Adrenal gland (tissue), 5 donors: ENCODE measurements around the gene NFKBIA.
"Not testable (repeated sequence)": the region's sequence is repeated elsewhere in the genome, so short reads cannot be mapped to it uniquely, and the experiment has no call there.

Experiments
- CTCF ChIP-seq, 6 experiments: fragments of 450-650 bp in 4 of 6; fragments of 200-600 bp in 2 of 6; sonication (generic) in 1 of 6; IDR thresholded peaks; 1 replicate in 5 of 6; 2 replicates in 1 of 6; pipeline versions ENCODE4 v1.5.1 to v1.8.0; 2016 to 2021; ENCODE audit warnings: antibody characterized with exemption in 6 of 6, mild to moderate bottlenecking in 2 of 6, moderate library complexity in 1 of 6
- POLR2A ChIP-seq, 2 donors: fragments of 450-650 bp; IDR thresholded peaks; one replicate each; pipeline ENCODE4 v1.6.1; 2017; ENCODE audit warnings: antibody characterized with exemption in 2 of 2, mild to moderate bottlenecking in 2 of 2, moderate library complexity in 1 of 2
- donor health status: DM: no; HTN: no; CAD: no.

GRCh38 chr14:35438492-35438891, 33.9 kb upstream of the NFKBIA start:
- not testable (repeated sequence) for TF ChIP-seq CTCF, POLR2A (IDR thresholded peaks at IDR 0.05)
